ENCODE data around the gene LAP3.

The LAP3 gene

GRCh38 chr4:17616283-17616682 is 39.3 kb downstream of the LAP3 start:
- DNase-seq (ENCODE audit: low read depth, low spot score), result no peak

- no peak for DNase-seq (ENCODE audit: low read depth, low spot score)
Measured at GRCh38 chr4:17618926-17619325, 41.9 kb downstream of the LAP3 start.

DNA sequence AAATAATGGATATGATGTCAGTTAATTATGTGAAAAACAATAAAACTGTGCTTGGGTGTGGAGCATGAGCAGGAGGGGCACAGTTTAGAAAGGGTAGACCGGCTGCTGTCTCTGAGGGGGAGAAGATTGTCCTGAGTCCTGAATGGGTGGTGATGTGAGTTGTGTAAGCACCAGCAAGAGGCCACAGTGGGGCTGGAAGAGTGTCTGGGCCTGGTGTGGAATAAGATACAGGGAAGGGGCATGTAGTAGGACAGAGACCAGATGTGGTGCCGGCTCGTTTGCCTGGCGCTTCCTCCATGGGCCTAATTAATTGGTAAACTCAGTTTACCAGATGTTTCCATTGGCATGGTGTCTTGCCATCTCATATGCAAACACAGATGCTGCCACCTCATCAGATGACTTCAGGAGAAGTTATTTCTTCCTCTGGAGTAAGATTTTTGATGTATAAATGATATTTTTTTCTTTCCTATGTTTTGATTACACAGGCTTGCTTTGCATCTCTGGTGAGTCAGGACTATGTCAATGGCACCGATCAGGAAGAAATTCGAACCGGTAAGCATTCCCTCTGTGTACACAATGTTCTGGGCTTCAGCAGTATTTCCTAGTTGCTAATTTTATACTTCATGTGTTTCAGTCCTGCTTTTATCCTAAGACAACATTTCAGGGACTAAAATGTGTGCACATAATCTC is 42.6 kb downstream of the LAP3 start:
- no peak for DNase-seq (ENCODE audit: low read depth, low spot score)

- no peak for DNase-seq (ENCODE audit: low read depth, low spot score)
Measured at GRCh38 chr4:17623451-17624001, 46.5 kb downstream of the LAP3 start.

- DNase-seq (ENCODE audit: low read depth, low spot score), result no peak
Measured at GRCh38 chr4:17624821-17625220, 47.8 kb downstream of the LAP3 start.

DNA sequence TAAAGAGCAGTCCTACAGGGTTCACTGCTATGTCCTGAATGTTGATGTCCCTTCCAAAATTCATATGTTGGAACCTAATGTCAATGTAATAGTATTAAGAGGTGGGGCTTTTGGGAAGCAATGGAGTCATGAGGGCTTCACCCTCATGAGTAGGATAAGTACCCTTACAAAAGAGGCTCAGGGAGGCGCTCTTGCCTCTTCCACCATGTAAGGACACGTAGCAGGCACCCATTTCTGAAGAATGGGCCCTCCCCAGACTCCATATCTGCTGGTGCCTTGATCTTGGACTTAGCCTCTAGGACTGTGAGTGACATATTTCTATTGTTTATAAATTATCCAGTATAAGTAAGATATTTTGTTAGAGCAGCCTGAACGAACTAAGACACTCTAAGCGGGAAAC is 53.2 kb downstream of the LAP3 start:
- DNase-seq (ENCODE audit: low read depth, low spot score), result no peak

DNA sequence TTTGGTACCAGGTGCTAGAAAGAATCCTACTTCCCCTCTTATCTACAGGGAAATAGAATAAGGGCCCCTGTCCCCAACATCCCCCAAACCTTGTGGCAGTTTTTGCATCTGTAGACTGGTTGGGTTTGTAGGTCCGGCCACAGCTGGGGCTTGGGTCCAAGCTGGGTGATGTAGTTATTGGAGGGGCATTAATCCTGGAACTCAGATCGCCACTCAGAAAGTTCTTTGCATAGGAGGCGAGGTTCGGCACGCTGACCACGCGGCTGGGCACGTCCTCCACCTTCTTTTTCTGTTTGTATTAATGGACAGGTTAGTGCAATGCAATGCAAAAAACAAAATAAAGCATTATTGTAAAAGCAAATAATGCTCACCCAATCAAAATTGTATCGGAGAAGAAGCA is 56.6 kb downstream of the LAP3 start:
- no peak for DNase-seq (ENCODE audit: low read depth, low spot score)

DNA sequence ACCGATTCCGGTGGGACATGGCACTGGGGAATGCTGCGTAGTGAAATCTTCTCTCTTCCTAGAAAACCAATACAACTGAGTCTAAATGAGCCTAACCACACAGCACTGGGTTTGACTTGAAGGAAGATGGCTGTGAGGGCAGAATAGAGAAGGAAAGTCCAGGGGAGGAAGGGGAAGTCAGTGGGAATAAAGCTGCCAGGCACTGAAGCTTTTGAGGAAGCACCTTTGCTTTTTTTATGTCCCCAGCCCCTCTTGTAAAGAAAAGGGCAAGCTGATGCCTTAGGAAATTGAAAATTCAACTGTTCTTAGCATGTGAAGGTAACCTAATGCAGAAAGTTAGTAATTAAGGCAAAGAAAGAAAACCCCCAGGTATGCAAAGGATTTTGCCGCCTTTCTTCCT is 58.1 kb downstream of the LAP3 start:
- DNase-seq (ENCODE audit: low read depth, low spot score), result no peak

GRCh38 chr4:17636341-17636695 is 59.3 kb downstream of the LAP3 start:
- DNase-seq (ENCODE audit: low read depth, low spot score), result no peak

DNA sequence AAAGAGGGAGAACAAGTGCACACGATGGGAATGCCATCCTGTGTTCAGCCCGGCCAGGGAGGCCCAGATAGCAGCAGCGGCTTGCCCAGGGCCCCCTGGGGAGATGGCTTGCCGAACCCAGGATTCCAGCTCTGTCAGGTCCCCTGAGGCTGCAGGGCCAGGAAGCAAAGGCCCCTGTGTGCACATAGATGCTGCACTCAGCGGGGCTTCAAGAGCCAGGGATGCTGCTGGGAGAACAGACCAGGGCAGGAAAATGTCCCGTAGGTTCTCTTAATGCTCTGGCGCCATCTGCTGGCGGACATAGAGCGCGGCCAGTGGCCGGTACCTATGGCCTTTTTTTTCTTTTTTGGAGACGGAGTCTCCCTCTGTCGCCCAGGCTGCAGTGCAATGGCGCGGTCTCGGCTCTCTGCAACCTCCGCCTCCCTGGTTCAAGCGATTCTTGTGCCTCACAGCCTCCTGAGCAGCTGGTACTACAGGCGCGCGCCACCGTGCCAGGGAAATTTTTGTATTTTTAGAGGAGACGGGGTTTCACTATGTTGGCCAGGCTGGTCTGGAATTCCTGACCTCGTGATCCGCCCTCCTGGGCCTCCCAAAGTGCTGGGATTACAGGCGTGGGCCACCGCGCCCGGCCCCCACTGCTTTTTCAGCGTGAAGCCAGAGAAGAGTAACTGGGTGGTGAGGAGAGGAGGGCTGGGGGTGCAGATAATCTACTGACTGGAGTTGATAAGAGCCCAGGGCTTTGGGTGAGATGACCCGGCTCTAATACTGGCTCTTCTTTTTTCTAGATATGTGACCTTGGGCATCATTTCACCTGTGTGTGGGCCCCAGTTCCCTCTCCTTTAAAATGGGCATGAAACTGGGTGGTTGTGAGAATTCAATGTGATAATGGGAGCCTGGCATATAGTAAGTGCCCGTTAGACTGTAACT is 60.0 kb downstream of the LAP3 start:
- DNase-seq (ENCODE audit: low read depth, low spot score), result peak; percentile 93

DNA sequence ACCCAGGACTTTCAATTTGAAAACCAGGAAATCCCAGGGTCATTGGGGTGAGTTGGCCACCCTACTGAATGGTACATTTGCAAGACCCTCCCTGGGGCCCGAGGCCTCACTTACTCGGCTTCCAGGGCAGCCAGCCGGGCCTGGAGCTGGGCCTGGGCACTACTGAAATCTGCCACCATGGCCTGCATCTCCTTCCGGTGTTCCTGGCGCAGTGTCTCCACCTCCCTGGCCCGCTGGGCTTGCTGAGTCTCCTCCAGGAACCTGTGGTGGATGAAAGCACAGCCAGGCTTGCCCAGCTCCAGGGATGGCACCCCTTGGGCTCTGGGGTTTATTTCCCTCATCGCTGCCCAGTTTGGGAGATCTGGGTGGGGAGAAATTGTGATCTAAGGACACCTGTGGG is 62.1 kb downstream of the LAP3 start:
- DNase-seq (ENCODE audit: low read depth, low spot score), result no peak

- DNase-seq (ENCODE audit: low read depth, low spot score), result no peak
Measured at GRCh38 chr4:17642398-17642783, 65.4 kb downstream of the LAP3 start.

- DNase-seq (ENCODE audit: low read depth, low spot score), result no peak
Measured at GRCh38 chr4:17646693-17647092, 69.7 kb downstream of the LAP3 start.

DNA sequence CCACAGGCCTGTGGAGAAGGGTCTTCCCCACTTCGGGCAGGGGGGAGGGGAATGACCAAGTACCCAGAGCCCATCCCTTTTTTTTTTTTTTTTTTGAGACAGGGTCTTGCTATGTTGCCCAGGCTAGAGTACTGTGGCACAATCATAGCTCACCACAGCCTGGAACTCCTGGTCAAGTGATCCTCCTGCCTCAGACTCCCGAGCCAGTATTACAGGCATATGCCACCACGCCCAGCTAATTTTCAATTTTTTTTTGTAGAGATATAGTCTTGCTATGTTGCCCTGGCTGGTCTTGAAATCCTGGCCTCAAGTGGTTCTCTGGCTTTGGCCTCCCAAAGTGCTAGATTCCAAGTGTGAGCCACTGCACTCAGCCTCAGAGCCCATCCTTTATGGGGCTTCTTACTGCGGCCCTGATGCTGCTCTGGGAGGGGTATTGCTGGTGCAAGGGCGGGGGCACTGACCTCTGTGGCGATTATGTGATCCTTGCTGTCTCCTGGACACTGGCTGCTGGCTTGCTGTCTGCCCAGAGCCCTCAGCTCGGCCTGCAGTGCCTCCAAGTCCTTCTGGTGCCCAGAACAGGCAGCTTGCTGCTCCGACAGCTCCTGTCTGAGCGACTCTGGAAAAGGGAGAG is 70.3 kb downstream of the LAP3 start:
- no peak for DNase-seq (ENCODE audit: low read depth, low spot score)

DNA sequence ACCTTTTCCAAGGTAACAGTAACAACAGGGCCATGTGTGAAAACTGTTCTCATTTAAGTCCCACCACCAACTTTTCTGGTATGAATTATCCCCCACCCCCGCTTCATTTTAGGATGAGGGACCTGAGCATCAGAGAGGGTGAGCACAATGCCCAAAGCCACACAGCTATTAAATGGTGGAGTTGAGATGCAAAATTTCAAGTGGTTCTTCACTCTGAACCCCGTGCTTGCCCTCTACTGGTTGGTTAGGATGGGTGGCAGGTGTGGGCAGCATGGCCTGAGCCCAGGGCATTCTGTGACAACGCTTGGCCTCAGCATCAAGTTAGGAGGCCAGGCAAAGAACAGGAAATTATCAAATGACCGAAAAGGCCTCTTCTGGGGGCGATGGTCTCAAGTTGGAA is 70.9 kb downstream of the LAP3 start:
- no peak for DNase-seq (ENCODE audit: low read depth, low spot score)

DNA sequence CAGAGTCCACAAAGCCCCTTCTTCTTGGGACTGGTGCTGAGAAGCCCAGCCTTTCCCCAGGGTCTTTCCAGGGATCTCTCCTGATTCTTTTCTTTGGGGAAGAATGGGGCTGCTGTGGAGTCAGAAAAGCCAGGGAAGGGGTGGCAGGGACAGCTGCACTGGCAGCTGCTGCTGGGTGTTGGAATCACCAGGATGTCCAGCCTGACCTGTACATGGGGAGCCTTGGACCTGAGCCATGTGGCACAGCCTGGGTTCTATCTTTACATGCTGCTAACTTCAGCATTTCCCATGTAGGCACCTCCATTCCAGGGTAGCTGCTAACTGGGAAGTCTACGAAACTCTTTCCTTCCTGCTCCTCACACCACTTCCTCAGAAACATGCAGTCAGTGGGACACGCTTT is 73.4 kb downstream of the LAP3 start:
- no peak for DNase-seq (ENCODE audit: low read depth, low spot score)

GRCh38 chr4:17654701-17655100 is 77.7 kb downstream of the LAP3 start:
- no peak for DNase-seq (ENCODE audit: low read depth, low spot score)

DNA sequence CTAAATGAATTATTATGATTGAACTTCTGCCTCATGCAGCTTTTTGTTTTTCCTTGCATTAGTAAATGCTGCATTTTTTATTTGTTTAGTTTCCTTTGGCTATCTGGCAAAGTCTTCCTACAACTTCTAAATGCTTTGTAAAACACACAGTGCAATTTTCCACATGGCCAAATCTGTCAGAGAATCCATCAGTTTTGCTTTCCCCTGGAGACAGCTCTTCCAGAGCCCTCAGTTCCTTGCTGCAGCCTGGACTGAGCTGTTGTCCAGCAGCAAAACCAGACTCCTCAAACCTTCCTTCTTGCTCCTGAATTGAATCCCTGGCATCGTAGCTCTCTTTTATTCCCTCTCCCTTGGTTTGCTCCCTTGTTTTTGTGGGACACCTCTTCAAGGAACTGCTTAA is 80.1 kb downstream of the LAP3 start:
- DNase-seq (ENCODE audit: low read depth, low spot score), result no peak

Measured in ELF-1 (cell line).